ENCODE data around the gene ELF3.
A peak's percentile ranks its signal among the peaks of the same experiment; 100 is the strongest.
"Not testable (repeated sequence)": the region's sequence is repeated elsewhere in the genome, so short reads cannot be mapped to it uniquely, and the experiment has no call there.

Gene ELF3

GRCh38 chr1:202010180-202011015 is at the start of gene ELF3:
TSS of gene ELF3 (plus strand) at chr1:202010587. CDS start at chr1:202011137, 550 bp downstream.
- peaks cover 2% of the 10 kb centered on the region for H3K4me1 Mint-ChIP-seq (ENCODE audit: low read depth)
- H3K27me3 Mint-ChIP-seq (ENCODE audit: low read depth): no peaks in the 10 kb centered on the region
- H3K36me3 Mint-ChIP-seq (ENCODE audit: low read depth): no peaks in the 10 kb centered on the region
- no peaks in the 10 kb centered on the region for H3K9me3 Mint-ChIP-seq
- no peak within 1 kb of the TSS for H3K27ac Mint-ChIP-seq
- no peak within 1 kb of the TSS for H3K4me3 Mint-ChIP-seq

- H3K4me3 Mint-ChIP-seq; H3K27me3 Mint-ChIP-seq (ENCODE audit: low read depth); H3K4me1 Mint-ChIP-seq (ENCODE audit: low read depth); H3K9me3 Mint-ChIP-seq; H3K27ac Mint-ChIP-seq: not testable (repeated sequence)
- peaks cover 40% of the 10 kb centered on the region for H3K36me3 Mint-ChIP-seq (ENCODE audit: low read depth)
These were observed 48.0 kb upstream of the ELF3 start for GRCh38 chr1:201962382-201962781.

- no peaks in the 10 kb centered on the region for H3K9me3 Mint-ChIP-seq
- H3K27ac Mint-ChIP-seq: no peak overlapping the region
- no peaks in the 10 kb centered on the region for H3K4me1 Mint-ChIP-seq (ENCODE audit: low read depth)
- no peak overlapping the region for H3K4me3 Mint-ChIP-seq
- H3K27me3 Mint-ChIP-seq (ENCODE audit: low read depth): no peaks in the 10 kb centered on the region
- peaks cover 36% of the 10 kb centered on the region for H3K36me3 Mint-ChIP-seq (ENCODE audit: low read depth)
These were observed 46.1 kb upstream of the ELF3 start for GRCh38 chr1:201964261-201964660.

- Mint-ChIP-seq H3K4me1 (ENCODE audit: low read depth) (no peaks in the 10 kb centered on the region), H3K27ac (no peak overlapping the region), H3K27me3 (ENCODE audit: low read depth) (no peaks in the 10 kb centered on the region), H3K9me3 (no peaks in the 10 kb centered on the region), H3K4me3 (no peak overlapping the region), H3K36me3 (ENCODE audit: low read depth) (peaks cover 41% of the 10 kb centered on the region)
These were observed 44.2 kb upstream of the ELF3 start for GRCh38 chr1:201966171-201966570.

GRCh38 chr1:201968202-201968925 is 42.0 kb upstream of the ELF3 start:
- peak overlapping the region; percentile 9 for H3K27ac Mint-ChIP-seq
- H3K36me3 Mint-ChIP-seq (ENCODE audit: low read depth): peaks cover 32% of the 10 kb centered on the region
- H3K27me3 Mint-ChIP-seq (ENCODE audit: low read depth): no peaks in the 10 kb centered on the region
- H3K4me3 Mint-ChIP-seq: no peak overlapping the region
- H3K9me3 Mint-ChIP-seq: no peaks in the 10 kb centered on the region
- peaks cover 2% of the 10 kb centered on the region for H3K4me1 Mint-ChIP-seq (ENCODE audit: low read depth)

- no peak overlapping the region for H3K27ac Mint-ChIP-seq
- peaks cover 2% of the 10 kb centered on the region for H3K4me1 Mint-ChIP-seq (ENCODE audit: low read depth)
- H3K4me3 Mint-ChIP-seq: no peak overlapping the region
- H3K9me3 Mint-ChIP-seq: no peaks in the 10 kb centered on the region
- peaks cover 24% of the 10 kb centered on the region for H3K36me3 Mint-ChIP-seq (ENCODE audit: low read depth)
- H3K27me3 Mint-ChIP-seq (ENCODE audit: low read depth): peaks cover 6% of the 10 kb centered on the region
These were observed 39.8 kb upstream of the ELF3 start for GRCh38 chr1:201970334-201971159.

- H3K27me3 Mint-ChIP-seq (ENCODE audit: low read depth): no peaks in the 10 kb centered on the region
- peak overlapping the region; percentile 95 for H3K4me3 Mint-ChIP-seq
- peaks cover 19% of the 10 kb centered on the region for H3K4me1 Mint-ChIP-seq (ENCODE audit: low read depth)
- peaks cover 5% of the 10 kb centered on the region for H3K36me3 Mint-ChIP-seq (ENCODE audit: low read depth)
- H3K27ac Mint-ChIP-seq: peak overlapping the region; percentile 79
- no peaks in the 10 kb centered on the region for H3K9me3 Mint-ChIP-seq
These were observed 28.2 kb upstream of the ELF3 start for GRCh38 chr1:201982082-201982622.

- Mint-ChIP-seq H3K9me3 (no peaks in the 10 kb centered on the region), H3K36me3 (ENCODE audit: low read depth) (peaks cover 5% of the 10 kb centered on the region), H3K27me3 (ENCODE audit: low read depth) (no peaks in the 10 kb centered on the region), H3K27ac (peak within 1 kb of the TSS; percentile 95), H3K4me1 (ENCODE audit: low read depth) (peaks cover 19% of the 10 kb centered on the region), H3K4me3 (peak within 1 kb of the TSS; percentile 100)
These were observed 27.6 kb upstream of the ELF3 start, which contains the start of gene RNPEP for GRCh38 chr1:201982623-201983379. TSS of gene RNPEP (plus strand) at chr1:201982648. CDS start at chr1:201982667, 19 bp downstream.

- H3K36me3 Mint-ChIP-seq (ENCODE audit: low read depth): peaks cover 5% of the 10 kb centered on the region
- no peaks in the 10 kb centered on the region for H3K9me3 Mint-ChIP-seq
- H3K27ac Mint-ChIP-seq: peak overlapping the region; percentile 95
- peaks cover 19% of the 10 kb centered on the region for H3K4me1 Mint-ChIP-seq (ENCODE audit: low read depth)
- no peaks in the 10 kb centered on the region for H3K27me3 Mint-ChIP-seq (ENCODE audit: low read depth)
- peak overlapping the region; percentile 100 for H3K4me3 Mint-ChIP-seq
These were observed 27.0 kb upstream of the ELF3 start for GRCh38 chr1:201983380-201983805.

GRCh38 chr1:201984446-201984845 is 25.9 kb upstream of the ELF3 start:
- no peak overlapping the region for H3K4me3 Mint-ChIP-seq
- H3K36me3 Mint-ChIP-seq (ENCODE audit: low read depth): peaks cover 8% of the 10 kb centered on the region
- H3K27me3 Mint-ChIP-seq (ENCODE audit: low read depth): no peaks in the 10 kb centered on the region
- H3K4me1 Mint-ChIP-seq (ENCODE audit: low read depth): peaks cover 19% of the 10 kb centered on the region
- H3K27ac Mint-ChIP-seq: no peak overlapping the region
- no peaks in the 10 kb centered on the region for H3K9me3 Mint-ChIP-seq

GRCh38 chr1:201985355-201985754 is 25.0 kb upstream of the ELF3 start:
- Mint-ChIP-seq H3K36me3 (ENCODE audit: low read depth) (peaks cover 12% of the 10 kb centered on the region), H3K4me3 (no peak overlapping the region), H3K4me1 (ENCODE audit: low read depth) (peaks cover 19% of the 10 kb centered on the region), H3K27ac (no peak overlapping the region), H3K9me3 (no peaks in the 10 kb centered on the region), H3K27me3 (ENCODE audit: low read depth) (no peaks in the 10 kb centered on the region)

- Mint-ChIP-seq H3K36me3 (ENCODE audit: low read depth) (peaks cover 16% of the 10 kb centered on the region), H3K9me3 (no peaks in the 10 kb centered on the region), H3K27me3 (ENCODE audit: low read depth) (no peaks in the 10 kb centered on the region), H3K4me3 (no peak overlapping the region), H3K4me1 (ENCODE audit: low read depth) (peaks cover 7% of the 10 kb centered on the region), H3K27ac (no peak overlapping the region)
These were observed 21.8 kb upstream of the ELF3 start for GRCh38 chr1:201988601-201989000.

- Mint-ChIP-seq H3K4me1 (ENCODE audit: low read depth) (peaks cover under 1% of the 10 kb centered on the region), H3K36me3 (ENCODE audit: low read depth) (peaks cover 23% of the 10 kb centered on the region), H3K9me3 (no peaks in the 10 kb centered on the region)
These were observed 20.8 kb upstream of the ELF3 start for GRCh38 chr1:201989354-201990128.

More at GRCh38 chr1:201989354-201990128, 20.8 kb upstream of the ELF3 start:
- H3K27me3 Mint-ChIP-seq (ENCODE audit: low read depth): no peaks in the 10 kb centered on the region
- H3K4me3 Mint-ChIP-seq: no peak overlapping the region
- no peak overlapping the region for H3K27ac Mint-ChIP-seq

All from T-helper 1 cell treated with Interleukin-12 subunit alpha and Interleukin-12 subunit beta and Interleukin-4 antibody, amounts not matched to agents 30 μg/mL and 1 μg/mL, for 36 hours (primary cell).